Hematopoietic multipotent progenitor cell (in vitro differentiated cells): ENCODE results near the gene HS2ST1. TPM values are rescaled to one million over a fixed set of nuclear protein-coding genes. Genes with fewer than 3 reads are reported as not detected.
"Not testable (repeated sequence)": the region's sequence is repeated elsewhere in the genome, so short reads cannot be mapped to it uniquely, and the experiment has no call there.

Experiments
- DNase-seq, 3 donors: peaks; one replicate each; pipeline ENCODE4 v3.0.0-alpha.2; 2011 to 2015; ENCODE audit warnings: low read depth in 2 of 3, low spot score in 2 of 3
- total RNA-seq: library from RNA; depleted of rRNA; stranded (reverse); fragments of >200 nt; gene quantifications from one replicate; pipeline ENCODE4 v1.2.3, GENCODE V29; 2012

HS2ST1 gene
- total RNA-seq = 6.2 TPM

DNA sequence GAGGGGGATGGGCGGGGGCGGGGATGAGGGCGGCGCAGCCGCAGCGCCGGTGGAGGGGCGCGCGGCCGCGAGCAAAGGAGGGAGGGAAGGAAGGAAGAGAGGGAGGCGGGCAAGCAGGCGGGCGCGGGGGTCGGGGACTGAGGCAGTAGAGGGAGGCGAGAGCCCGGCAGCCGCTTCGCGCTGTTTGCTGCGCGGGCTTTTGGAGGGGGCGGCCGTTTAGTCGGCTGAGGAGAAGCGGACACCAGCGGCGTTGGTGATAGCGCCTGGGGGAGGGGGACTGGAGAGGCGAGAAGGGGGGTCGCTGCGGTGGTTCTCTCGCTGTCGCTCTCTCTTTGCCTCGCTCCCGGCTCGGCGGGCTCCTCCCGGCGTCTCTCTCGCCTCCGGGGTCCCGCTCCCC lies at the start of gene HS2ST1:
Gene HS2ST1 (plus strand): TSS at position 35 of the 397 bp plus-strand sequence.
- no peak for DNase-seq

- no peak for DNase-seq
Observed at GRCh38 chr1:86865973-86866637, 48.3 kb upstream of the HS2ST1 start.

GRCh38 chr1:86866665-86867064 lies 47.8 kb upstream of the HS2ST1 start:
- DNase-seq = no peak

DNA sequence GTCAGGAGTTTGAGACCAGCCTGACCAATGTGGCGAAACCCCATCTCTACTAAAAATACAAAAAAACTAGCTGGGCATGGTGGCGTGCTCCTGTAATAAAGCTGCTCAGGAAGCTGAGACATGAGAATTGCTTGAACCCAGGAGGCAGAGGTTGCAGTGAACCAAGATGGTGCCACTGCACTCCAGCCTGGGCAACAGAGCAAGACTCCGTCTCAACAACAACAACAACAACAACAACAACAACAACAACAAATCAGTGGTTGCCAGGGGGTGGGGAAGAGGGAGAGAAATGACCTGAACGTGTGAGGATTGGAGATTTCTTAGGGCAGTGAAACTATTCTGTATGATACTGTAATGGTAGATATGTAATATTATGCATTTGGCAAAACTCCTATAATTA lies 47.2 kb upstream of the HS2ST1 start:
- DNase-seq = not testable (repeated sequence)

GRCh38 chr1:86868477-86868876 lies 46.0 kb upstream of the HS2ST1 start:
- DNase-seq = no peak

GRCh38 chr1:86871001-86871400 lies 43.4 kb upstream of the HS2ST1 start:
- DNase-seq = no peak

DNA sequence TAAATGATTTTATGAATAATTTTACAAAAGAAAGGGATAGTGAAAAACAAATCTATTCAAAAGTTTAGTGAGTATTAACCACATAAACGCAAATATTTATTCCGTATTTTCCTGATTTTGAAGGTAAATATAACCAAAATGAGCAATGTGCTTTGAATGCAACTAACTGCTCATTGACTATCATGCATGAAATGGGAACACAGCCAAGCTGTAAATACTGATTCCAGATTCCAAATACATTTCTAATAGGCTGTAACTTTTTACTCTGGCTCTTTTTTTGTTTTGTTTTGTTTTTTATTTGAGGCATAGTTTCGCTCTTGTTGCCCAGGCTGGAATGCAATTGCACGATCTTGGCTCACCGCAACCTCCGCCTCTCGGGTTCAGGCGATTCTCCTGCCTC lies 42.3 kb upstream of the HS2ST1 start:
- no peak for DNase-seq

- DNase-seq = no peak
Observed at GRCh38 chr1:86875722-86876121, 38.7 kb upstream of the HS2ST1 start.

DNA sequence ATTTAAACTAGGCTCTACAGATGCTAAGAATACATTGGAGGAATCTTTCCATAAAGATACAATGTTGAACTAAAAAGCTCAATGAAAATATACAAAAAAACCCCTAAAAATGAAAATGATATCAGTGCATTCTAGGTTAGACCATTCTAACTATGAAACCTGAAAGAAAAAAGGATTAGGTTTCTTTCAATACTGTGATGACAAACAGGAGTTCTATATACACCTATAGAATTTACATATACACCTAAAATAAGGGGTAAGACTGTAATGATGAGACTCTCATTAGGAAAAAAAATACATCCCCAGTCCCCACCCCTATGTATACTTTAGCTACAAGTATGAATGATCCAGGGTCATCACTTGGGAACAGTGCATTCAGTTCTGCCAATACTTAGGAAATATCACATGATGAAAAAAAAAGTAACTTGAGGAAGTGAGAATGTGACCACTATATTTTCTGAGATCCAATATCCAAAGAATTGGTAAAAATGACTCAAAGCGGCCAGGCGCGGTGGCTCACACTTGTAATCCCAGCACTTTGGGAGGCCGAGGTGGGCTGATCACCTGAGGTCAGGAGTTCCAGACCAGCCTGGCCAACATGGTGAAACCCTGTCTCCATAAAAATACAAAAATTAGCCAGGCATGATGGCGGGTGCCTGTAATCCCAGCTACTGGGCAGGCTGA lies 26.8 kb upstream of the HS2ST1 start:
- DNase-seq = no peak

DNA sequence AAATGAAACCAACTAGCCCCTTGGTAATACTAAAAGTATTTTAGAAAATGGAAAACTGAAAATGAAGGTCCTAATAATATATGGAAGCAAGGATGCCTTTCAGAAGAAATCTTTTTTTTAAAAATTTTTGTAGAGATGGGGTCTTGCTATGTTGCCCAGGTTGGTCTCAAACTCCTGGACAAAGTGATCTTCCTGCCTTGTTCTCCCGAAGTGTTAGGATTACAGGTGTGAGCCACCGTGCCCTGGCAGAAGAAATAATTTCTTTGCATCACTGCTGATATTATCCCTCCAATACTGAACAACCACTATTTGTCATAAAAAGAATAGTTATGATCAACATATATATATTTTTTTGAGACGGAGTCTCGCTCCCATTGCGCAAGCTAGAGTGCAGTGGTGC lies 26.1 kb upstream of the HS2ST1 start:
- DNase-seq = no peak

- DNase-seq = not testable (repeated sequence)
Observed at GRCh38 chr1:86899401-86899800, 15.0 kb upstream of the HS2ST1 start.

DNA sequence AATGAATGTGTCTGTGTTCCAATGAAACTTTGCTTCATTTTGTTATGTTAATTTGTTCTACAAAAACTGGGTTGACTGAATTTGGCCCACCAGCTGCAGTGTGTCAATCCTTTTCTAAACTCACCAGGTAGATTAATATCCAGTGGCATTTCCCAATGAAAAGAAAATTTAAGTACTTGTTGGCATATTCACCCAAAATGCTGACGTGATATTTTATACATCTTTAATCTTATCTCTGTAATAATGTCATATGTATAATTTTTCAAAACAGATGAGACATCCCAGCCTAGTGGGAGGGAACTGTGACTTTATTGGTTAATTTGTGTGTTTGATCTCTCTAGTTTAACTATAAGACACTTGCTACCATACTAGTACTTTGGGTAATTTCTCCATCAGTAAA lies 8.6 kb upstream of the HS2ST1 start:
- DNase-seq = no peak

DNA sequence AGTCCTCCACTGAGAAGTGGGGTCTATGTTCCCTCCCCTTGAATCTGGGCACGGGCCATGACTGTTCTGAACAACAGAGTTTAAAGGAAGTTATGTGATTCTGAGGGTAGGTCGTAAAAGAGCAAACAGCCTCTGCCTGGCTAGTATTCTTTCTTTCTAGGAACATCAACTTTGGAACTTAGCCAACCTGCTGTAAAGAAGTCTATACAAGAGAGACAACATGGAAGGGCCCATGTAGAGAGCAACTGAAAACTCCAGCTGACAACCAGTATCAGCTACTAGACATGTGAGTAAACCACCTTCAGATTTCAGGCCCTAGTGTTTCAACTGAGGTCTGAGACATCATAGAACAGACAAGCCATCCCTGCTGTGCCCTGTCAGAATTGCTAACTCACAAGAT lies 8.0 kb upstream of the HS2ST1 start:
- peak in 1 of 3 donors; percentile 16 for DNase-seq

GRCh38 chr1:86912281-86912900 lies 2.0 kb upstream of the HS2ST1 start:
- no peak for DNase-seq

DNA sequence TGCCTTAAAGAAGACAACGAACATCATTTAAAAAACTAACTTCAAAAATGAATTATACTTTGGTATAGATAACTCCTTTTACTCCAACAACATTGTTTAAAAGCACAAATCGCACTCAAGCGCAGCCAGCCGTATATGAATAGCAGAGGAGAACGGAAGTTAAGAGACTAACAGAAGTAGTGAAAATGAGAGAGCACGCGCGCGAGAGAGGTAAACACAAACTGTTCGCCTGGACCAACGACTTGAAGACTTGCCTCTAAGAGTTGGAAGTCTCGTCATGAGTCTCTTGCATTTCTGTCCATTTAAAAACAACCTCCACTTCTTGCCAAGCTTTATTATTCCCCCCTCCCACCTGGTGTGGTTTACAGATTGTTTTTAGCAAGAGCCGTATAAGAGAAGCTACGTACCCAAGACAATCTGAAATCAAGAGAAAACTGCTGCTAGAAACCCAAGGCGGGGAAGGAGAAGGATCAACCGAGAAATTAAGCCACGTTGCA lies 988 bp upstream of the HS2ST1 start:
- DNase-seq = peak in 2 of 3 donors; percentile 10 to 24

GRCh38 chr1:86913896-86914600 lies 387 bp upstream of the HS2ST1 start, which contains the start of gene SELENOF:
Gene SELENOF, minus strand, starts transcription at chr1:86914126. Its CDS starts 15 bp downstream, at chr1:86914111.
- DNase-seq = peak; percentile 98 to 100 (median 100)

GRCh38 chr1:86914998-86915736 lies 732 bp downstream of the HS2ST1 start:
- DNase-seq = peak; percentile 22 to 54 (median 39)

DNA sequence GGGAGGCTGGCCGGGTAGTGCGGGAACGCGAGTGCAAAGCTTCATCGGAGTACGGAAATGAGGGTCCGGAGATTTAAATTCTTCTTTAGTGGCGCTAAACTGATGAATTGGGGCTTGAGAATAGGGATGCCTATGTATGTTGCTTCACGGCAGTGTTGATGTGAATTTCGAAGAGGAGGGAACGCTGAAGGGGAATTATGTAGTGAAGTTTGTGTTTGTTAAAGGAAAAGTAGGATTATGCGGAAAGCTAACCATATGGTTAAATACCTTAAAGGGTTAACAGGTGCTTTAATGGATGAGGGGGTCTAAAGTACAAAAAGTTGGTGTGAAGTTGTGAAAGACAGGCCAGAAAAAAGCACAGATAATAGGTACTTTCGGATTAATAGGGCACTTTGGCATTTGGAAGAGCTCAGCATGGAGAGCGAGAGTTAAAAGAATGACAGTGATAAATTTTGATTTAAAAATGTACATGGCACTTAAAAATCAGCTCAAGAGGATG lies 1.4 kb downstream of the HS2ST1 start:
- no peak for DNase-seq

DNA sequence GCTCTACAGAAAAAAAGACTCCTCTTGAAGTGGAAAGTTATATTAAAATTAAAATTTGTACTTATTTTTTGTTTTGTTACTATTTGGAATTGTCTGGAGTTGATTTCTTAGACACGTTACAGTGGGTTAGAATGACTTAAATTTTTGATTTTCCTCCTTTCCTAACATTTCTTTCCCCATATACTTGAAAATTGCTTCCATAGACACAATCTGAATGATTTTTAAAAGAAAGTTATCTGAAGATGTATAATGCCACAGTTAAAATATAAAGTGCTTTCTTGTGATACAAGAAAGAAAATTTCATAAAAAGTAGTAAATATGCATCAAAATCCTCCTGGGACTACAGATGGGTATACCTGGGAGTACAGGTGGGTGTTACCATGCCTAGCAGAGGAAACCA lies 2.3 kb downstream of the HS2ST1 start:
- DNase-seq = no peak

DNA sequence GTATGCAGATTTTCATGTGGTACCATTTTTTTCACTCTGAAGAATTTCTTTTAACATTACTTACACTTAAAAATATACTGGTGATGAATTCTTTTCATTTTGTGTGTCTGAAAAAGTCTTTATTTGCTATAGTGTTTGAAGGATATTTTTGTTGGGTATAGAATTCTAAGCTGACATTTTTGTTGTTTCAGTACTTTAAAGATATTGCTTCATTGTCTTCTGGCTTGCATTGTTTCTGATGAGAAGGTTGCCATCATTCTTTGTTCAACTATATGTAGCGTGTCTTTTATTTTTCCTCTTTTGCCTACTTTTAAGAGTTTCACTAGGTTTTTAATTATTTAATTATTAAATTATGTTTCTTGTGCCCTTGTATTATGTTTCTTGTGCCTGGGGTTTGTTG lies 8.0 kb downstream of the HS2ST1 start:
- no peak for DNase-seq
